RCC 7860 (cell line): ENCODE measurements around the gene SPECC1L.

Experiments used
- DNase-seq: peaks from one replicate; pipeline ENCODE4 v3.0.0-alpha.2; 2015; ENCODE audit warnings: low spot score
- FAIRE-seq: peaks from 2 replicates; lab custom pipeline; 2012; peaks lifted over from hg19 to GRCh38; lab: Jason Lieb, UNC

The SPECC1L gene

GRCh38 chr22:24465975-24466374 is 195.3 kb downstream of the SPECC1L start:
- FAIRE-seq: no peak
- no peak for DNase-seq

GRCh38 chr22:24466716-24467328 is 196.2 kb downstream of the SPECC1L start:
- DNase-seq: peak; percentile 63
- FAIRE-seq: peak; percentile 71

- DNase-seq (no peak), FAIRE-seq (no peak)
Observed at GRCh38 chr22:24467340-24467739, 196.7 kb downstream of the SPECC1L start.
